Astrocyte of the cerebellum (primary cell): ENCODE measurements around the gene DEF6.
A peak's percentile ranks its signal among the peaks of the same experiment; 100 is the strongest.

Experiments
- DNase-seq: peaks from one replicate; pipeline ENCODE4 v3.0.0-alpha.2; 2011; ENCODE audit warnings: low read depth
- H3K4me3 ChIP-seq: 2 replicates; pipeline ENCODE4 v1.5.1; 2011; ENCODE audit warnings: mild to moderate bottlenecking, low read depth, low read length, moderate library complexity
- CTCF ChIP-seq: IDR thresholded peaks from 2 replicates; pipeline ENCODE4 v1.5.1; 2012; ENCODE audit warnings: low read length, low read depth, moderate library complexity, mild to moderate bottlenecking; ENCODE audit errors: missing control alignments
- in situ Hi-C: cut with HindIII; loops from 2 replicates; pipeline ENCODE4 v1.10.0; 2017; ENCODE audit warnings: low sequenced_read_pairs

DEF6 gene

DNA sequence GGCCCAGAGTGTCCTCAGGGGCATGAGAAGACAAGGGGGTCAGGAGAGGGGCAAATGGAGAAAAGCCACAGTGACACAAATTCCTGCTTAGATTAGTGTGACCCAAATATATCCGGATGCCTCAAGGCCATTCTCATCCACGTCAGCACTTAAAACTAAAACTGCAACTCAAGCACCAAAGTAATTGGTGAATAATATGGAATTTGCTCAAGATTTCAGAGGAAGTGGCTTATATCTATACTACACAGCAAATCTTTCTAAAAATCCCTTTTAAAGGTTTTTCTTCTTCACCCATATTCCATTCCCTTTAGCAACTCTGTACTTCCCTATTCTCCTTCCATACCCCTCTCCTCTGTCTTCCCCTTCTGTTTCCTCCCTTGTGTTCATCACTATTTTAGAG lies 15.2 kb downstream of the DEF6 start:
- DNase-seq, result no peak
- in situ Hi-C loops, result no loop called here
- TF ChIP-seq CTCF, result no peak
- no peak overlapping the region for H3K4me3 ChIP-seq

DNA sequence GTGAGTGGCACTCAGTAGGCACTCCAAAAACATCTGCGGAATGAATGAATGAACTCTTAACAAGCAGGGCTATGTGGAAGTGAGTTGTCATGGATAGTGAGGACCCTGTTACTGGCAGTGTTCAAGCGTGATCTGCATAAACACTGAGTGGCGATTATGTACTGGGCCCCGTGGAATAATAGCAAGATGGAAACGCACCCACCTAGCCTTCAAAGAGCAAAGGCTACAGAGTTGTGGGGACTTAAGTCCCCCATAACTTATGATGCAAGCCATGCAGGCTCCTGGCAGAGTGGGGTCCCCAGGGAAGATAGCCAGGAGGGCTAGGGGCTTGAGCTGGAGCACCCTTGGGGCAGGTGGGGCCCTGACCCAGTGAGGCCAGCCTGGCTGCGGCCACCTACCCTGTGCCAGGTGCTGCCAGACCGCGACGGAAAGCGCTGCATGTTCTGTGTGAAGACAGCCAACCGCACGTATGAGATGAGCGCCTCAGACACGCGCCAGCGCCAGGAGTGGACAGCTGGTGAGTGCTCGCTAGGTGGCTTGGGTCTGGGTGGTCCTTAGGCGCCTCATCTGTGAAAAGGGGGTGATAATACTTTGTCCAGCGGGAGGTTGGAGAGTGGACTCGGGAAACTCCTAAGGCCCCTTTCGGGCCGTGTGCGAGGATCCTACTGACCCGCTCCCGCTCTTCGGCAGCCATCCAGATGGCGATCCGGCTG lies 20.0 kb downstream of the DEF6 start:
- in situ Hi-C loops, result no loop called here
- no peak for DNase-seq
- no peak for TF ChIP-seq CTCF
- peak overlapping the region; percentile 45 for H3K4me3 ChIP-seq

- H3K4me3 ChIP-seq, result peak overlapping the region; percentile 45
- in situ Hi-C loops, result no loop called here
- DNase-seq, result peak; percentile 27
- TF ChIP-seq CTCF, result peak; percentile 10
Observed at GRCh38 chr6:35318196-35319171, 20.9 kb downstream of the DEF6 start.

- TF ChIP-seq CTCF, result no peak
- in situ Hi-C loops, result no loop called here
- no peak for DNase-seq
- no peak overlapping the region for H3K4me3 ChIP-seq
Observed at GRCh38 chr6:35319346-35320030, 21.9 kb downstream of the DEF6 start.

DNA sequence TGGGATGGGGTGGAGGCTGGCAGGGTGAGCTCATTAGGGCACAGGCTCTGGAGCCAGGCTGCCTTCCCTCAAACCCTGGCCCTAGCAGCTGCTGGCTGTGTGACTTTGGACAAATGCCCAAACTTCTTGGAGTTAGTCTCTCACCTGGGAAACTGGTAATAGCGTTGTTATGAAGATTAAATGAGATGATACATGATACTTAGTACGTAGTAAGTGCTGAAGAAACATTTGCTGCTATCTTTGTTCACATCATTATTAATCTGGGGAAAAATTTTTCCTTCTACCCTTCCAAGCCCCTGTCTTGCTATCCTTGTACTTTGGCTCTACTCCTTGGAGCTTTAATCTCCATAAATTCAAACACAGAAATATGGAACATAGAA lies 22.4 kb downstream of the DEF6 start:
- no peak for TF ChIP-seq CTCF
- DNase-seq, result no peak
- in situ Hi-C loops, result no loop called here
- no peak overlapping the region for H3K4me3 ChIP-seq

GRCh38 chr6:35321091-35321490 lies 23.5 kb downstream of the DEF6 start:
- no peak for TF ChIP-seq CTCF
- no peak for DNase-seq
- in situ Hi-C loops, result no loop called here
- H3K4me3 ChIP-seq, result no peak overlapping the region
